Common myeloid progenitor, CD34-positive (primary cell): ENCODE measurements around the gene HPGD.

Source experiments
- CTCF ChIA-PET: fragments of 350-600 bp; sonication (Branson Sonifier 250); formaldehyde crosslinking; loops from one replicate; lab custom pipeline; 2021; ENCODE audit warnings: antibody characterized with exemption; lab: Charles Lee
- POLR2A ChIA-PET: fragments of 350-600 bp; sonication (Branson Sonifier 250); formaldehyde crosslinking; loops from one replicate; lab custom pipeline; 2021; ENCODE audit warnings: antibody characterized with exemption; lab: Charles Lee
- DNase-seq, 3 donors: peaks; one replicate each; pipeline versions ENCODE4 v3.0.0 to v3.0.0-alpha.2; 2013
- H3K27ac ChIP-seq, 2 experiments: 1 replicate in 1 of 2; 2 replicates in 1 of 2; pipeline ENCODE4 v1.7.0; 2013; ENCODE audit warnings: inconsistent platforms in 2 of 2, low read length in 2 of 2, mild to moderate bottlenecking in 2 of 2, low read depth in 1 of 2, moderate library complexity in 1 of 2; ENCODE audit not compliant: severe bottlenecking in 2 of 2, insufficient read depth in 1 of 2, poor library complexity in 1 of 2
- H3K27me3 ChIP-seq, 5 experiments: replicated peaks in 2 of 5; 1 replicate in 3 of 5; 2 replicates in 2 of 5; pipeline versions ENCODE4 v1.6.1 to v1.7.0; 2013; ENCODE audit warnings: low read length in 4 of 5, mild to moderate bottlenecking in 2 of 5, moderate library complexity in 2 of 5, inconsistent platforms in 1 of 5; ENCODE audit not compliant: insufficient read depth in 5 of 5, control insufficient read depth in 4 of 5
- H3K36me3 ChIP-seq, 4 experiments: 1 replicate in 2 of 4; 2 replicates in 2 of 4; pipeline versions ENCODE4 v1.6.1 to v1.7.0; 2013; ENCODE audit warnings: low read length in 3 of 4, control low read depth in 1 of 4, mild to moderate bottlenecking in 1 of 4; ENCODE audit not compliant: control insufficient read depth in 4 of 4, insufficient read depth in 4 of 4
- H3K4me1 ChIP-seq, 4 experiments: 1 replicate in 3 of 4; 2 replicates in 1 of 4; pipeline versions ENCODE4 v1.6.1 to v1.7.1; 2013; ENCODE audit warnings: low read length in 3 of 4, mild to moderate bottlenecking in 3 of 4, control low read depth in 1 of 4, inconsistent platforms in 1 of 4, moderate library complexity in 1 of 4; ENCODE audit not compliant: control insufficient read depth in 4 of 4, insufficient read depth in 4 of 4; ENCODE audit errors: control extremely low read depth in 1 of 4
- H3K4me3 ChIP-seq, 7 experiments: 1 replicate in 4 of 7; 2 replicates in 3 of 7; pipeline versions ENCODE4 v1.5.1 to v1.7.0; 2013; ENCODE audit warnings: mild to moderate bottlenecking in 7 of 7, low read length in 6 of 7, moderate library complexity in 6 of 7, inconsistent platforms in 2 of 7, low read depth in 2 of 7, control low read depth in 1 of 7; ENCODE audit not compliant: insufficient read depth in 4 of 7, control insufficient read depth in 1 of 7; ENCODE audit errors: extremely low read depth in 1 of 7
- H3K9me3 ChIP-seq, 5 experiments: 1 replicate in 4 of 5; 2 replicates in 1 of 5; pipeline versions ENCODE4 v1.6.1 to v1.7.1; 2013; ENCODE audit warnings: low read length in 4 of 5, mild to moderate bottlenecking in 2 of 5, inconsistent platforms in 1 of 5, low read depth in 1 of 5, moderate library complexity in 1 of 5; ENCODE audit not compliant: control insufficient read depth in 4 of 5, insufficient read depth in 2 of 5; ENCODE audit errors: control extremely low read depth in 1 of 5
- WGBS: methylation state at CpG from one replicate; pipeline ENCODE4 v1.1.5; 2013; ENCODE audit not compliant: insufficient coverage; 5-methylcytosine and 5-hydroxymethylcytosine counted together

HPGD gene

DNA sequence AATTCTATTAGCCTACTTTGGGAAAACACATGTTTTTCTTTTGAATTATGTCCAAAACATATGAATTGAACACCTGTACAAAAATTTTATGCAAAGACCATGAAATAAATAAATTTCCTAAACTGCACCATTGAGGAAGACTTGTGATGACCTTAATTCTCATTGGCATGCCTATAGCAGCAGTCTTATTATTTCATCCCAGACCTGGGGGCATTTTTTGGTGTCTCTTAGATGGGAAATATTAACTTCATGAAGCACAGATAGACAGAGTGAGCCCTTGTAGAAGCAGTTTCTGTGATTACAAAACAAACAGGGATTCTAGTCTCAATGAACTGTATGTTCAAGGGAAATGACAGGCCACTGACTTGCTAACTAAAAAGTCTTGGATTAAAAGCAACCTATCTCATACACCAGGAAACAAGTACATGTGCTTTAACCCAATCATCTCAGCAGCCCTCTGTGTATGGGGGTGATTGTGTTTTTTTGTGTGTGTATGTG is 32.0 kb upstream of the HPGD start:
- Histone ChIP-seq H3K9me3 (no peaks in the 10 kb centered on the region), H3K36me3 (no peaks in the 10 kb centered on the region), H3K4me1 (peaks cover 0 to 10% (median 0%) of the 10 kb centered on the region in 4 experiments), H3K4me3 (no peak overlapping the region), H3K27me3 (no peaks in the 10 kb centered on the region), H3K27ac (no peak overlapping the region)
- DNase-seq = no peak
- CTCF ChIA-PET = no interaction called here
- POLR2A ChIA-PET = no interaction called here

GRCh38 chr4:174553828-174554227 is 31.5 kb upstream of the HPGD start:
- Histone ChIP-seq H3K4me1 (peaks cover 0 to 10% (median 0%) of the 10 kb centered on the region in 4 experiments), H3K4me3 (no peak overlapping the region), H3K27me3 (no peaks in the 10 kb centered on the region), H3K36me3 (no peaks in the 10 kb centered on the region), H3K9me3 (no peaks in the 10 kb centered on the region), H3K27ac (no peak overlapping the region)
- ChIA-PET POLR2A (no interaction called here), CTCF (no interaction called here)
- no peak for DNase-seq
- WGBS = no CpG with 5 or more reads among the region's 2 CpGs

DNA sequence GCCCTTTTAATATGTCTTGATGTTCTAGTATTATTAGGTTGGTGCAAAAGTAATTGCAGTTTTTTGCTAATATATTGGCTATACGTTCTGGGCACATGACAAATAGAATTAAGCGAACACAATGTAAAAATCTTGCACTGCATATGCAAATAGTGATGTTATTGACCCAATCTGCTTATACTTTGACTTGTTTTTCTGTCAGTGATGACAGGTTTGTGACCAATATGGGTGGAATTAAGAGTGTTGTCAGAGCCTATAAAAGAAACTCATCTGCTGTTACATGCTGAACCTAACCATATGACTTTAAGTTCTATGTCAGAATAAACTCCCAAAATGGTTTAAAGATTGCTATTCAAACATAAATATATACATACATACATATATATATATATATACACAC is 30.7 kb upstream of the HPGD start:
- H3K36me3 ChIP-seq = no peaks in the 10 kb centered on the region
- no peak for DNase-seq
- H3K27ac ChIP-seq = no peak overlapping the region
- peaks cover 0 to 6% (median 0%) of the 10 kb centered on the region in 4 experiments for H3K4me1 ChIP-seq
- ChIA-PET POLR2A (no interaction called here), CTCF (no interaction called here)
- no peak overlapping the region for H3K4me3 ChIP-seq
- H3K27me3 ChIP-seq = no peaks in the 10 kb centered on the region
- WGBS = 80% methylated on average over 2 of the region's 2 CpGs
- H3K9me3 ChIP-seq = no peaks in the 10 kb centered on the region

DNA sequence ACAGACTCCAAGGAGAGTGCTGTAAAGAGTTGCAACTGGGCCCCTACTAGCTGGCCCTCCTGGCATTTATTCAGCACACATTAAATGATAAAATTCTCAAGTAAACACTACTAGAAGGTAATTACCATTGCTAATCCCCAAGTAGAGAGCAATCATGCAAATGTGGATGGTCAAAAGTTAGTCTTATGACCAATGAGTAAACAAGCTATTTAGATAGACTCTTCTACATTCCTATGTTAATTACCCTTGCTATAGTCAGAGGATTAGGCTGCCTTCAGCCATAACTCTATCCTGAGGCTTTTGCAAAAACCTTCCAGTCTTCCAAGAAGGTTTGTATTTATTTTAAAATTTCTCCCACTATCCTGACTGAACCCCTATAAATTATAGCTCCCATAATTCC is 28.3 kb upstream of the HPGD start:
- H3K9me3 ChIP-seq = peaks cover 0 to 3% (median 0%) of the 10 kb centered on the region in 5 experiments
- H3K36me3 ChIP-seq = no peaks in the 10 kb centered on the region
- ChIA-PET CTCF (no interaction called here), POLR2A (no interaction called here)
- H3K4me1 ChIP-seq = no peaks in the 10 kb centered on the region
- no peaks in the 10 kb centered on the region for H3K27me3 ChIP-seq
- H3K4me3 ChIP-seq = no peak overlapping the region
- H3K27ac ChIP-seq = no peak overlapping the region
- DNase-seq = no peak

GRCh38 chr4:174549721-174550120 is 27.4 kb upstream of the HPGD start:
- DNase-seq = no peak
- ChIA-PET POLR2A (no interaction called here), CTCF (no interaction called here)
- Histone ChIP-seq H3K4me3 (no peak overlapping the region), H3K4me1 (no peaks in the 10 kb centered on the region), H3K27me3 (no peaks in the 10 kb centered on the region), H3K27ac (no peak overlapping the region), H3K9me3 (peaks cover 0 to 3% (median 0%) of the 10 kb centered on the region in 5 experiments), H3K36me3 (no peaks in the 10 kb centered on the region)
- WGBS = no CpG with 5 or more reads among the region's 1 CpG

- no peaks in the 10 kb centered on the region for H3K4me1 ChIP-seq
- no peak for DNase-seq
- no peak overlapping the region for H3K27ac ChIP-seq
- ChIA-PET POLR2A (no interaction called here), CTCF (no interaction called here)
- H3K36me3 ChIP-seq = no peaks in the 10 kb centered on the region
- peaks cover 0 to 3% (median 0%) of the 10 kb centered on the region in 5 experiments for H3K9me3 ChIP-seq
- no peak overlapping the region for H3K4me3 ChIP-seq
- H3K27me3 ChIP-seq = no peaks in the 10 kb centered on the region
Measured at GRCh38 chr4:174545268-174545667, 23.0 kb upstream of the HPGD start.

GRCh38 chr4:174544496-174544895 is 22.2 kb upstream of the HPGD start:
- H3K36me3 ChIP-seq = no peaks in the 10 kb centered on the region
- no CpG with 5 or more reads among the region's 4 CpGs for WGBS
- ChIA-PET POLR2A (no interaction called here), CTCF (no interaction called here)
- DNase-seq = no peak
- H3K9me3 ChIP-seq = peaks cover 0 to 3% (median 0%) of the 10 kb centered on the region in 5 experiments
- no peaks in the 10 kb centered on the region for H3K27me3 ChIP-seq
- H3K27ac ChIP-seq = no peak overlapping the region
- H3K4me3 ChIP-seq = no peak overlapping the region
- H3K4me1 ChIP-seq = no peaks in the 10 kb centered on the region
